HG03025 (cell line): Measurements from ENCODE around the gene IDE.
"Not testable (repeated sequence)": the region's sequence is repeated elsewhere in the genome, so short reads cannot be mapped to it uniquely, and the experiment has no call there.

Experiments
- ATAC-seq: cut with Tn5 transposase; IDR thresholded peaks from one replicate; pipeline ENCODE4 v1.9.1; 2021; ENCODE audit warnings: mild to moderate bottlenecking, moderate library complexity; ENCODE audit not compliant: unreplicated experiment, low FRiP score

Gene IDE

DNA sequence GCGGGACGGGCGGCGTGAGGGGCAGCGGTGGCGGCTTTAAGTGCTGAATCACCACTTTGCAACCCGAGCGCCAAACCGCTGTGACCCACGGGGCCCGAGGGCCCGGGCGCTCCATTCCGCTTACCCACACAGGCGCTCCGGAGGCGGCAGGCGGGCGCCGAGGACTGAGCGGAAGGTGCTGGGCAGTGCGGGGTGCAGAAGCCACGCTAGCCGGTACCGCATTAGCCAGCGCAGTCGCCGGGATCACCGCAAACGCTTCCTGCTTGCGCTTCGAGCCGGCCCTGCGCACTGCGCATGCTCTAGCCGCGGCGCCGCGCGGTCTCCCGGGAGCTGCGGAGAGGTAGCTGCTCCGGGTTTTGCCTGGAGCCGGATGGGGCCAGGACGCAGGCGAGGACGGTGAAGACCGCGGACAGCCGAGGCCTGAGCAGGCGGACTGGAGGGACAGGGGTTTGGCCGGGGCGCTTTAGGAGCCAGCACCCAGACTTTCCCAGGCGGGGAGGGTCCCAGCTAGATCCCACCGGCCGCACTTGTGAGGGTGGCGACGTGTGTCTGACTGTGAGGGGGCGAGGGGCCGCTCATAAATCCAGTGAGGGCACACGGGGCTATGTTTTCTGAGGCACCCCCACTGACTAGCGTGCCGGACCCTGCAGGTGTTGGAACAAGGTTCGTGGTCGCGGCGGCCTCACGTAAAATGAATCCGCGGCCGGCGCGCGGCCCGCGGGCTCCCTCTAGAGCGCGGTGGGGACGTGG, at the start of gene IDE:
TSS of gene IDE (minus strand) at position 296 of the 750 bp plus-strand sequence. CDS start at position 222, 74 bp downstream.
- peak; percentile 66 for ATAC-seq

DNA sequence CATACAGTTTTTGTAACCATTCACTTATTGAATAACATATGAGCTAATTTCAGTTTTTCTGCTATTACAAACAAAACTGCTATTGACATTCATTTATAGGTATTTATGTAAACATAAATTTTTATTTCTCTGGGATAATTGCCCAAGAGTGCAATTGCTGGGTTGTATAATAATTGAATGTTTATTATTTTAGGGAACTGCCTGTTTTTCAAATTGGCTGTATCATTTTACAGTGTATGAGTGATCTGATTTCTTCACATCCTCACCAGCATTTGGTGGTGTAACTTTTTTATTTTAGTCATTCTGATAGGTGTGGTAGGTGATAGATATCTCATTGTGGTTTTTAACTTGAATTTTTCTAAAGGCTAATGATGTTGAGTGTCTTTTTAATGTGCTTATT, 45.5 kb upstream of the IDE start:
- ATAC-seq: no peak

DNA sequence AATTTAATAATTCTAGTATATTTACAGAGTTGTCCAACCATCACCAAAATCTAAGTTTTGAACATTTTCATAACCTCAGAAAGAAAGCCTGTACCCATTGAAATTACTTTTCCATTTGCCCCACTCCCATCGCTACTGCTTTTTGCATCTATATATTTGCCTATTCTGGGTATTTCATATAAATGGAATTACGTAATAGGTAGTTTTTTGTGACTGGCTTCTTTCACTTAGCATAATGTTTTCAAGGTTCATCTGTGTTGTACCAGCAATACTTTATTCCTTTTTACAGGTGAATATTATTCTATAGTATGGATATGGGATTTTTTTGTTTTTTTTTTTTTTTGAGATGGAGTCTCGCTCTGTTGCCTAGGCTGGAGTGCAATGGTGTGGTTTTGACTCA, 41.6 kb upstream of the IDE start:
- no peak for ATAC-seq

DNA sequence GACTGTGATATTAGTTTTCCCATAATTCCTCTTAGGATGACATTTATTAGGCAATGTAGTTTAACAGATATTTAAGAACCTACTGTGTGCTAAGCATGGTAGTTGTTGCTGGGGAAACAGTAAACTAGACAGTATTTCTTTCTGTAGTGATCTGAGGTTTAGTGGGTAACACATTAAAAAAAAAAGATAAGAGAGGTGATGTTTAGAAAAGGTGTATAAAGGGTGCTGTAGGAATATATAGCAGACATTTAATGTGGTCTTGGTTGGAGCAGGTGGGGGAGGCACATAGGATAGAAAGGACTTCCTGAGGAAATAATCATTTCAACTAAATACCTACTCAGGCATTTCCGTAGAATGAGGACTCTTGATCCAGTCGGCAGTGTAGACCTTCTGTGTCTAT, 30.9 kb upstream of the IDE start:
- no peak for ATAC-seq

DNA sequence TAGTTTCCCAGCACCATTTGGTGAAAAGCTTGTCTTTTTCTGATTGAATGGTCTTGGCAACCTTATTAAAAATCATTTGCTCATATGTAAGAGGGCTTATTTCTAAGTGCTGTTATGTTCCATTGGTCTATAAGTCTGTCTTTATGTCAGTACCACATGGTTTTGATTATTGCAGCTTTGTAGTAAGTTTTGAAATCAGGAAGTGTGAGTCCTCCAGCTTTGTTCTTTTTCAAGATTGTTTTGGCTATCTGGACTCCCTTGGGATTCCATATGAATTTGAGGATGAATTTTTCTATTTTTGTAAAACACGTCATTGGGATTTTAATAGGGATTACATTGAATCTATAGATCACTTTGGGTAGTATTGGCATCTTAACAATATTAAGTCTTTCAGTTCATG, 24.4 kb upstream of the IDE start:
- ATAC-seq: no peak

DNA sequence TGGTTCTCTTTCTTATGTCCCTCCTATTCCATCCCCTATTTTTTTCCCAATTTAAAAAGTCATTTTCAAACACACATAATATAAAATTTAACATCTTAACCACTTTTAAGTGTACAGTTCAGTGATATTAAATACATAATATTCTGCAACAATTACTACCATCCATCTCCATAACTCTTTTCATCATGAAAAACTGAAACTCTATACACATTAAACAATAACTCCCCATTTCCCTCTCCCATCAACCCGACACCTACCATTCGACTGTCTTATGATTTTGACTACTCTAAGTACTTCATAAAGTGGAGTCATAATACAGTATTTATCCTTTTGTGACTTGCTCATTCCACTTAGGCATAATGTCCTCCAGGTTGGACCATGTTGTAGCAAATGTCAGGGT, 21.6 kb upstream of the IDE start:
- no peak for ATAC-seq

DNA sequence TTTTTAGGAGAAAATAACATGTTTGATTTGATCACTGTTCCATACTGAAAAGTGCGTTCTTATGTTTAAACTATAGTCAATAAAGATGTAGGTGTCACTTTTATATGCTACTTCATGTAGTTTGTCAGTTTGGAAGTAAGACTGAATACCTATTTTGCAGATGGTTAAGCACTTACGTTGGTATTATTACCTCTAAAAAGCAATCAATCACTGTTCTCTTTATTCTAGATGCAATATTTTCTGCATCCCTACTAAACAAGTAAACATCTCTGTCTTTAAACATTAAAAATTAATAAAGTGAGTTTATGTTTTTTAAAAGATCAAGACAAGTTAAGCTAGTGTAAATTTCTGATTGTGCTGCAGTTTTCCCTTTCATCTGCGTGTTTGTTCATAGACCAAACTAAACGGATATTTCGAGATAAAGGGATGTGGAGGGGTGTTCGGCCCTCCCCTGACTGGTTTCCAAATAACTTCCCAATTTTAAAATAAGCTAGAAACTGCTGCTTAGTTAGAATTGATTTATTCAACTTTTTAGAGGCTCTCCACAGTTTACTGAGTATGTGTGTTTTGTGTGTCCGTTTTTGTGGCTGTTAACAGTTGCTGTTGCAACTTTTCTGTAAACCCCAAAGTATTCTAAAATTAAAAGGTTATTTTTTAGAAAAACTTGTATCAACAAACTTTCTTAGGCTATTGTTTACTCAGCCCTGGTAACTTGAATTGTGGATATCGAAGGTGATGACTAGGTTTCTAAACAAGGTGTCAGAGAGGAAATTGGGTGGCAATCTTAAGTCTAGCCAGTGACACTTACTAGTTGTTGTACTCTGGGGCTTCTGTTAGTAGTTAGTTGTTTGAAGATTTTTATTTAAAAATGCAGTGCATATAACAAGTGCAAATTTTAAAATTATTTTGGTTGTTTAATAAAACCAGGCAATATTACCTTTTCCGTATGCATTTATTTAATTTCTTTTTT, 20.0 kb upstream of the IDE start:
- no peak for ATAC-seq

DNA sequence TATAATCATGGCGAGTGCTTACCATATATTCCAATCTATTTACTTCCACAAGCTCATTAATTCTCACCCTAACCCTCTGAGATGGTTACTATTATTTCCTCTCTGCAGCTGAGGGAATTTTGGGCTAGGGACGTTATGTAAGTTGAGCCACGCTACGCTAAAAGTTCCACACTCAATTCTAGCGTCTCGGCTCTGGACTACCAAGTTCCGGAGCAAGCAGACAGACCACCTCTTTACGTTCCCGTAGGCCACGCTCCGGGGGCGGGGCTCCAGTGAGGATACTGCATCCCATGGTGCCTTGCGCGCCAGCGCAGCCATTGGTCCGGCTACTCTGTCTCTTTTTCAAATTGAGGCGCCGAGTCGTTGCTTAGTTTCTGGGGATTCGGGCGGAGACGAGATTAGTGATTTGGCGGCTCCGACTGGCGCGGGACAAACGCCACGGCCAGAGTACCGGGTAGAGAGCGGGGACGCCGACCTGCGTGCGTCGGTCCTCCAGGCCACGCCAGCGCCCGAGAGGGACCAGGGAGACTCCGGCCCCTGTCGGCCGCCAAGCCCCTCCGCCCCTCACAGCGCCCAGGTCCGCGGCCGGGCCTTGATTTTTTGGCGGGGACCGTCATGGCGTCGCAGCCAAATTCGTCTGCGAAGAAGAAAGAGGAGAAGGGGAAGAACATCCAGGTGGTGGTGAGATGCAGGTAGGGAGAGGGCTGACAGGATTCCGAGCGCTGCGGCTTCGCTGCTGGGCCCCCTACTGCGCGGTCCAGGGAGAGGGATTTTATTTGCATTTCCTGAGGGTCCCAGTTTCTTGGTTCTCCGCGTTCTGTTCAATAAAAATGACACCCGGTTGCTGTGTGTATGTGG, 19.1 kb upstream of the IDE start, which contains the start of gene KIF11:
TSS of gene KIF11 (plus strand) at position 370 of the 858 bp plus-strand sequence. CDS start at position 616, 246 bp downstream.
- ATAC-seq: peak; percentile 57

DNA sequence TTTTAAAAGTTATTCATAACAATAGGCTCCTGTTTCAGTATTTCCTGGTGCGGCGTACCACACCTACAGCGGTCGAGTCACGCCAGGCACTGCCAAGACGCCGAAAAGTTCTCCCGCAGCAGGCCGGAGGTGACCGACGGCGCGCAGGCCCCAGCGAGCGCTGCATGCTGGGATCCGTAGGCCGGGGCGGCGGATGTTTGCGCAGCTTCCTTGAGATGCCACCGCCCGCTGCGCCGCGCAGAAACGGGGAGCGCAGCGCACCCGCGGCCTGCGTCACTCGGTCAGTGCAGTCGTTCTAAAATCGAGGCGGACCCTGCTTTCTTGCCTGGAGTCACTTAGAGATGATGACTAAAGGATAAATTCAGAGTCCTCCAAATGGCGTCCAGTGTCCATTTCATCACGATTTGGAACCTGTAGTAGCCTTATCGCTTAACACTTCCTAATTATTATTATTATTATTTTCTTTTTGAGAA, 17.7 kb upstream of the IDE start:
- peak; percentile 65 for ATAC-seq

DNA sequence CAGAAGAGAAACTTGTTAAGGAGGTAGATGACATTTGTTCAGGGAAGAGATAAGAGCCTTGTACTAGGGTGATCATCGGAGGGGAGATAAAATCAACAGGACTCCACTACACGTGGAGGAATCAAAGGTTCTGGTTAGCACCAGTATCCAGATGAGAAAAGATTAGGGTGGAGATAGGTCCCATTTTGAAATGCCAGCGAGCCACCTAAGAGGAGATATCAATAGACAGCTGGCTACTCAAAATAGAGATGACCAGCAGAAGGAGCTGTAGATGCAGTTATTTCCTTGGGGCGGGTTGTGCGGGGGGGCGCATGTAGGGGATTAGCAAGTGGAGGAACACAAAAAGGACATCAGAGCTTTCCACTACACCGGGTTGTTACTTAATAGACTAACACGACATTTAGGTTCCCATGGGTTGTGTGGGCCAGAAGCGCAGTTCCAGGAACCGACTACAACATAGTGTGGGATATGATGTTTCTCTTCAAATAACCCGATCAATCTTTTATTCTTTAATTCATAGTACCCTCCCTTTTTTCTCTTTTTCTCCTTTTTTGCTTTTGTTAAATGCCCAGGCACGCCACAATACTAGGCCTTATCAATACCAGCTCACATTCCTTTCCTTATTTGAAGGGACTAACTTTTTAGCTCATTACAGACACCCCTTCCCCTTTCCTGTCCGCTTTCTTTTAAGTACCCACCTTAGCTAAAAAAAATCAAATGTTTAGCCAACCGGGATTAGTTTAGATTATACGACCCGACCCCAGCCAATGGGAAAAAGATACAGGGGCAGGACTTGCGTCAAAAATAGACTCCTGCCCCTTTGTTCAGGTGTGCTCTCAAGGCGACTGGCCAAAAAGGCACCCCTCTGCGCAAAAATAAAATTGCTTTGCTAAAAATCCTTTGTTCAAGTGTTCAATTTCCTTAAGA, 17.0 kb upstream of the IDE start:
- ATAC-seq: peak; percentile 3

DNA sequence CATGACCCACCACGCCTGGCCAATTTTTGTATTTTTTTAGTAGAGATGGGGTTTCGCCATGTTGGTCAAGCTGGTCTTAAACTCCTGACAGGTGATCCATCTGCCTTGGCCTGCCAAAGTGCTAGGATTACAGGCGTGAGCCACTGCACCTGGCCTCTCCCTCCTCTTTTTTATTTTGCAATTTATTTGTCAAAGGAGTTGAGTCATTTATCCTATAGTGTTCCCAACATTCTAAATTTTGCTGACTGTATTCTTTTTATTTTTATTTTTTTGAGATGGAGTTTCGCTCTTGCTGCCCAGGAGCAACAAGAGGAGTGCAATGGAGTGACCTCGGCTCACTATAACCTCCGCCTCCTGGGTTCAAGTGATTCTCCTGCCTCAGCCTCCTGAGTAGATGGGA, 8.5 kb upstream of the IDE start:
- not testable (repeated sequence) for ATAC-seq

DNA sequence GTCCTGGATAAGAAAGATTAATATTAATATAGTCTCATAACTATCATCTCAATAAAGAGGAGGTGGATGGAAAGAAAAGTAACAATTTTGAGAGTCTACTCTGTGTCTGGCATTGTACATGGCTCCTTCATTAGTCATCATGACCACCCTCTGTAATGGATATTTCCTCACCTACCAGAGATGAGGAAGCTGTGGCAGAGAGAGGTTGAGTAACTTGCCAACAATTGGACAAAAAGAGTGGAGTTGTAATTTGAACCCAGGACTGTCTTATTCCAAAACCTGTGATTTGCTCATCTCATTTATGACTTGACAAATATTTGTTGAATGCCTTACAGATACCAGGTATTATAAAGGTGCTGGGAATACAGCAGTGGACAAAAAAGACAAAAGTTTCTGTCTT, 2.1 kb upstream of the IDE start:
- no peak for ATAC-seq

DNA sequence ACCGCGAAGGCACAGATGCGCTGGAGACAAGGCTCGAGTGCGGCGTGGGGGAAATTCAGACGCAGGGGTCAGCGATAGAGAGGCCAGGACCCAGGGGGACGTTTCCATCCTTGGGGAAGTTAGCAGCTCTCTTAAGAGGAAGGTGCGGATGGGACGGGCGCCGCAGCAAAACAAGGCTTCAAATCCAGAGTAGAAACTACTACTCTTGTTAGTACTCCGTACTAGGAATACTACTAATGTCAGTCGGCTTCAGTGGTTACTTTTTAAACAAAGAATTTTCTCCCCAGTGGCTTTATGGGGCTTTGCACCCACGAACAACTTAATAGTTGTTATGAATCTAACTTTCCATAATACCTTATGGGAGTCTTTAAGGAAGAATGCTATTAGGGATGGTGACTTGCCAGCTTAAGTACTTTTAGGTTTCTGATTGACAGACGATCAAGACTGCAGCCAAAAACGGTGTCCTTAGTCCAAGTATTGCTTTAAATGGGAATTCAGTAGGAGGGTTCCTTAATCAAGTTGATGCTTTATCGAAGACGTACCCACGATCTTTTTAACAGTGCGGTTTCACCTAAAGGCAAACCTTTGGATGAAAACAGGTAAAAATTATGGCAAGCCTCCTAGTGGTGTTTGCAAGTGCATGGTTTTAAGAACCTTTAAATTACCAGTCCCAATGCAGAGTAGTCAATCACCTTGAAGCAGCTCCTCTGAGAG, 812 bp upstream of the IDE start:
- no peak for ATAC-seq

DNA sequence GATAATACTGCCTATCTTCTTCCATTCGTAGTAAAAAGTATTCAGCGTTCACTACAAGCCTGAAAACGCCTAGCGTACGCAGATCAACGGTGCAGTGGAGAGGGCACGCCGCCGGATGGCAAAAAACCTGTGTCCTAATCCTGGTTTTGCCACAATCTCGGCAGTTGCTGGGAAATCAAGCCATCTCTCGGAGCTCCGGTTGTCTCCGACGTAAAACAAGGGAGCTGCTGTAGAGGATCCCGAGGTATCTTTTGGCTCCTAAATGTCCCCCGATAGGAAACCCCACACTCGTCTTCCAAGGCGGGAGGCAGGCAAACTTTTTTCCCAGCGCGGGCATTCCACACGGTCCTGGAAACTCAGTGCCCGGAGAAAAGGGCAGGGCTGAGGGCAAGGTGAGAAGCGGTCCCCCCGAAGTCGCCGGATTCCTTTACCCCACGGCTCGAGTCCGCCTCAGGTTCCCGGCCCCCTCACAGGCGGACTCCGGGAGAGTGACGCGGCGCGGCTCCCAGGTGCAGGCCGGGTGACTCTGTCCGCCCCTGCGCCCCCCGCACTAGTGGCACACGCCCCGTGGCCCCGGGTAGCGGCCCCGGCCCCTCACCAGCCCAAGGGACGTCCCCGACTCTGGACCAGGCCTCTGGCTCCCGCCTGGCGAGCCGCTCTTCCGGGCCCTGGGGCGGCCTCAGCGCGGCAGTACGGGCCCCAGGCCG, 649 bp downstream of the IDE start:
- ATAC-seq: peak; percentile 20

DNA sequence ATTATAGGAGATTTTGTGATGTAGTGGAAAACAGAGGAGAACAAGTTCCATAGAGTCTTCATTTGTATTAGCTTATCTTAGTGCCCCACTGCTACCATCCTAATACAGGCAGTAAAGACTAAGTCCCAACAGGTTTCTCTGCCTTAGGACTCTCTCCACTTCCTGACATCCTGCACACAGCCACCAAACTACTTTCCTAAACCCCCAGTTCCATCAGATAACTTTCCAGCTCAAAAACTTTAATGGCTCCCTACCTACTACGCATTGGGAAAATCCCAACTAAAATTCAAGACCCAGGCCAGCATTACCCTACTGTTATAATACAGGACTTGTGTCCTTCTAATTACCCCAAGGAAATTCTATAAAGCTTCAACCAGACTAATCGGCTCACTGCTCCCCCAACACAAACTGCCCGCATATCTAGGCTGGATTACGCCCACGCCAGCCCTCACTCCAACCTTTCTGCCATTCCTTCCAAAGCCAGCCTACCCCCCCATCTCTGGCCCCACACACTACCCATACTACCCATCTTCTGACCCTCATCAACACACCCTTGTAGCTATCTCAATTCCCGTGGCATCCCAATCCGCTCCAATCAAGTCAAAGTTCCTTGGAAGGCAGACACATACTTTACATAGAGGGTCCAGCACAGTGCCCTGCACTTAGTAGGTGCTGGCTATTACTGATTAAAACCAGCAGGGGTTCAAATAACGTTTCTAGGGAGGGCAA, 1.4 kb downstream of the IDE start:
- ATAC-seq: no peak

DNA sequence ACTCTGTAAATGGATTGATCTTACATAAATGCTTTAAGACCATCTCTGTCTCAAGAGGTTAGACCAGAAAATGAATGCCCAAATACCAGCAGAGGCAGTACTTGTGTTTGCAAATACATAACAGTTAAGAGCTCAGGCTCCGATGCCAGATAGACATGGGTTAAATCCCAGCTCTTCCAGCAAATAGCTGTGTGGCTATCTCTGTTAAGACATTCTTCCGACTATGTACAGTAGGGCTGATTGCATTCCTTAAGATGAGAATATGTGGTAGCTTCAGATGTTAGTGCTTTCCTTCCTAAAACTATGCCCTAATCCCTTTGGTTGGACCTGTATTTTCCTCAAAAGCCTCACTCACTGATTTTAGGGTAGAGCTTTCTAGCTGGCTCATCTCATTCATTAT, 2.2 kb downstream of the IDE start:
- ATAC-seq: no peak

DNA sequence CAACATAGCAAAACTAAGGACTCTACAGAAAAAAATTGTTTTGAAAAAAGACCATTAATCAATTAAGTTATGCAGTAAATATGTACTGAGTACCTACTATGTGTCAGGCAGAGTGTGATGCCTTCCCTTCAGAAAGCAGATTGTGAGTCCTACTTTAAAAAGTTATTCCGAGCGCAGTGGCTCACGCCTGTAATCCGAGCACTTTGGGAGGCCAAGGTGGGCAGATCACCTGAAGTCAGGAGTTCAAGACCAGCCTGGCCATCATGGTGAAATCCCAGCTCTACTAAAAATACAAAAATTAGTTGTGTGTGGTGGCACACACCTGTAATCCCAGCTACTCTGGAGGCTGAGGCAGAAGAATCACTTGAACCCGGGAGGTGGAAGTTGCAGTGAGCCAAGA, 4.2 kb downstream of the IDE start:
- ATAC-seq: not testable (repeated sequence)
